ENCODE data around the gene SNAI3. TPM values are rescaled to one million over a fixed set of nuclear protein-coding genes. Genes with fewer than 3 reads are reported as not detected.

Gene SNAI3
- total and polyA plus RNA-seq, 5 donors: 0.39 to 2.8 (median 2.1) TPM

DNA sequence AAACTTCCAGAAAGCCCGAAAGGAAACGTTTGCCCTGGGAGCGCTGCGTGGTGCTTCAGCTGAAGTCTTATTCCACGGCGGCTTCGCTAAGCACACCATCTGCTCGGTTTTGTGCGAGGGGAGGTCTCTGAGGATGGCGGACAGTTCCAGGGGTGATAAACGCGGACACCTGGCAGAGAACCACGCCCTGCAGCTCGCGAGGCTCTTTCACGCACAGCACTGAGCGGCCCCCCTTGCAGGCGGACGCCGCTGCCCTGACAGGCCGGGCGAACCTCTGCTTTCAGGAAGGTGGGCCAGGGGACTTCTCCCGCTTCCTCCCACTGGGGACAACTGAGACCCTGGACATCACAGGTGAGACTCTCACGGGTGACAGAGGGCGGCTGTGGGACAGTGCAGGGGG, 27.1 kb downstream of the SNAI3 start:
- Histone ChIP-seq H3K4me1 (ENCODE audit: control insufficient read depth, insufficient read depth, low read length) (peaks cover 3% of the 10 kb centered on the region), H3K4me3 (ENCODE audit: low read length) (no peak overlapping the region), H3K27ac (ENCODE audit: low read length) (no peak overlapping the region), H3K27me3 (ENCODE audit: control insufficient read depth, insufficient read depth) (no peaks in the 10 kb centered on the region), H3K9me3 (ENCODE audit: control insufficient read depth, low read length) (no peaks in the 10 kb centered on the region)
- intact Hi-C loops (cut with DNase I): no loop called here
- ATAC-seq: no peak
- peak in 1 of 3 donors; percentile 30 for DNase-seq
- 93% methylated on average over 25 of the region's 25 CpGs for WGBS

DNA sequence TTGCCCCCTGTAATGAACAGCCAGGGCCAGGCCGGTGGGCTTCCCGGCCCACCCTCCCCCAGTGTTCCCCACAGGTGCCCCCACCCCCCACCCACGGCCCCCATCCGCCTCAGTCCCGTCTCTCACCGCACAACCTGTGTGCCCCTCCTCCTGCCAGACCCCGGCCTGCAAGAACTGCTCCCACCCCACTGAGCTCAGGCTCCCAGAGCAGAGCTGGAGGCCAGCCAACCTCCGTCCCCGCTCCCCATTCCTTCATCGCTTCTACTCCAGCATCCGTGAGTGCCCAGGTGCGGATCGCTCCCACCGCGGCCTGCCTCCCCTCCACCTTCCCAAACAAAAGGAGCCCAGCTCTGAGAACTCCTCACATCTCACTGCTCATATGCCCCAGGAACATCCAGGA, 27.6 kb downstream of the SNAI3 start:
- DNase-seq (peak in 1 of 3 donors; percentile 57), ATAC-seq (no peak)
- 88% methylated on average over 15 of the region's 15 CpGs for WGBS
- H3K4me1 ChIP-seq (ENCODE audit: control insufficient read depth, insufficient read depth, low read length): no peaks in the 10 kb centered on the region
- H3K4me3 ChIP-seq (ENCODE audit: low read length): no peak overlapping the region
- no peak overlapping the region for H3K27ac ChIP-seq (ENCODE audit: low read length)
- H3K27me3 ChIP-seq (ENCODE audit: control insufficient read depth, insufficient read depth): no peaks in the 10 kb centered on the region
- H3K9me3 ChIP-seq (ENCODE audit: control insufficient read depth, low read length): no peaks in the 10 kb centered on the region
- intact Hi-C loops (cut with DNase I): no loop called here

DNA sequence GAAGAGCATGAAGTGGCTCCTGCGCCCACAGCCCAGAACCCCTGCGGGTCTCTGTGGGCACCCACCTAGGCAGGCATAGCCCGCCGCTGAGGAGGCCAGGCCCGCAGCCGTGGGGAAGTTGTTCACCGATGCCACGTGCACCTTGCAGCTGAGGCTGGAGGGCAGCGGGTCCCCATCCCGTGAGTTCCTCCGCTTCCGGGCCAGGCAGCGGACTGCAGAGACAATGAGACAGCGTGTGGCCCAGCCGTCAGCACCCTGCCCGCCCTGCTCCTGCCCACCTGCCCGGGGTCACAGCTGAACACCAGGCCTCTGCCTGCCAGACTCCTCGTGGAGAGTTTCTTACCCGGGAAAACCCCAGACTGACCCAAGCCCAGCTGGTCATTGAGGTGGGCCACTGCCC, 28.9 kb downstream of the SNAI3 start:
- no peak for ATAC-seq
- Histone ChIP-seq H3K9me3 (ENCODE audit: control insufficient read depth, low read length) (no peaks in the 10 kb centered on the region), H3K27ac (ENCODE audit: low read length) (no peak overlapping the region), H3K4me1 (ENCODE audit: control insufficient read depth, insufficient read depth, low read length) (no peaks in the 10 kb centered on the region), H3K27me3 (ENCODE audit: control insufficient read depth, insufficient read depth) (no peaks in the 10 kb centered on the region), H3K4me3 (ENCODE audit: low read length) (no peak overlapping the region)
- intact Hi-C loops (cut with DNase I): no loop called here
- 92% methylated on average over 19 of the region's 19 CpGs for WGBS
- peak in 2 of 3 donors; percentile 51 to 53 for DNase-seq

GRCh38 chr16:88656291-88656980, 29.9 kb downstream of the SNAI3 start:
- ATAC-seq: no peak
- peak in 2 of 3 donors; percentile 31 to 64 for DNase-seq
- Histone ChIP-seq H3K9me3 (ENCODE audit: control insufficient read depth, low read length) (no peaks in the 10 kb centered on the region), H3K4me1 (ENCODE audit: control insufficient read depth, insufficient read depth, low read length) (peaks cover 2% of the 10 kb centered on the region), H3K27me3 (ENCODE audit: control insufficient read depth, insufficient read depth) (no peaks in the 10 kb centered on the region), H3K4me3 (ENCODE audit: low read length) (no peak overlapping the region), H3K27ac (ENCODE audit: low read length) (no peak overlapping the region)
- 90% methylated on average over 25 of the region's 25 CpGs for WGBS
- intact Hi-C loops (cut with DNase I): no loop called here

DNA sequence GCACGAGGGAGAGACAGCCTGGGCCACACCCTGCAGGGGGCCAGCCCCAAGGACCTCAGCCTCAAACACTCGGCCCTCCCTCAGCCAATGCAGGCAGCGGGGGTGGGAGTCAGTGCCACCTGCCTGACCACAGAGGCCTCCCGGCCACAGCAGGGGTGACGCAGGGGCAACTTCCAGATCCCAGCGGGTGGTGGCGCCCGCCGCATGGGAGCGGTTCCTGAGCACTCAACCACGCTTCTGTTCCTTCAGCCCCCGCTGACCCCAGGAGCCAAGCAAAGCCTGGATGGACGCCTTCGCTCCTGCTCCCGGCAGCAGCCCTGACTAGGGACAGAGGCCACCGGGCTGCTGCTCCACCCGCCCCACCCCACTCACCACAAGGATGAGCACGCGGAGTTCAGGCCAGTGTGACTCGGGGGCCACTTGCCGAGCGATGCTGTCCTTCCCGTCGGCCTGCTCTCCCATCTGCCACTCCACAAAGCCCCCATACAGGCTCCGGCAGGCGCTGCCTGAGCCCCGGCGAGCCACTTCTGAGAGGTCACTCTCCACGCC, 30.5 kb downstream of the SNAI3 start:
- Histone ChIP-seq H3K4me3 (ENCODE audit: low read length) (no peak overlapping the region), H3K9me3 (ENCODE audit: control insufficient read depth, low read length) (no peaks in the 10 kb centered on the region), H3K4me1 (ENCODE audit: control insufficient read depth, insufficient read depth, low read length) (peaks cover 5% of the 10 kb centered on the region), H3K27me3 (ENCODE audit: control insufficient read depth, insufficient read depth) (no peaks in the 10 kb centered on the region), H3K27ac (ENCODE audit: low read length) (no peak overlapping the region)
- ATAC-seq (no peak), DNase-seq (peak in 1 of 3 donors; percentile 50)
- 94% methylated on average over 29 of the region's 29 CpGs for WGBS
- intact Hi-C loops (cut with DNase I): no loop called here

DNA sequence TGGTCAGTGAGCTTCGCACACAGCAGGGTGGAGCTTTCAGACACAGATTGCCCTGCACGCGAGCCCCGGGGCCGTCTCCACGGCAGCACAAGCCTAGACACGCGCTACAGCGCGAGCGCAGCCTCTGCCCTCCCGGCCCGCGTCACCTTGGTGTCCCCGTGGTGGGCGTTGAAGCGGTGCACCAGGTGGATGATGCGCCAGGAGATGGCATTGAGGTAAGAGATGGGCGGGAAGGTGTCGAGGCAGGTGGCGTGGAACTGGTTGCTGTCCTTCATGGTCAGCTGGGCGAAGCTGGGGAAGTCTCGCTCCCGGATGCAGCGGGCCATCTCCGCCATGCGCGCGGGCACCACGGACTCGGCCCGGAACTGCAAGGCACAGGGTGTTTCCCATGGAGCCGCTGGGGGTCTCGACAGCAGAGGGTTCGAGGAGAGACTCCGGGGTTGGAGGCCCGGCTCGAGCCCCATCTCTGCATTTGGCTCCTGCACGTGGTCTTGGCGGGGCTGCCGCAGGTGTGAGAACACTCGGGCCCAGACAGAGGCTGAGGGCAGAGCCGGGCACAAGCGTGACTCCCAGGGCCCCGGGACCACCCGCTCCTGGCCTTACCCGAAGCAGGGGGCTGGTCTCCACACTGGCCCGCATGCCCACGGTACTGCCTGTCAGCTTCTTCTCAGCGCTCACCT, 31.1 kb downstream of the SNAI3 start:
- H3K27ac ChIP-seq (ENCODE audit: low read length): no peak overlapping the region
- intact Hi-C loops (cut with DNase I): no loop called here
- no peaks in the 10 kb centered on the region for H3K9me3 ChIP-seq (ENCODE audit: control insufficient read depth, low read length)
- ATAC-seq (no peak), DNase-seq (peak in 2 of 3 donors; percentile 49 to 60)
- H3K4me3 ChIP-seq (ENCODE audit: low read length): no peak overlapping the region
- 95% methylated on average over 50 of the region's 50 CpGs for WGBS
- peaks cover 5% of the 10 kb centered on the region for H3K4me1 ChIP-seq (ENCODE audit: control insufficient read depth, insufficient read depth, low read length)
- no peaks in the 10 kb centered on the region for H3K27me3 ChIP-seq (ENCODE audit: control insufficient read depth, insufficient read depth)

- intact Hi-C loops (cut with DNase I): no loop called here
- no peaks in the 10 kb centered on the region for H3K9me3 ChIP-seq (ENCODE audit: control insufficient read depth, low read length)
- WGBS: 89% methylated on average over 28 of the region's 28 CpGs
- DNase-seq (peak in 2 of 3 donors; percentile 44 to 46), ATAC-seq (no peak)
- no peak overlapping the region for H3K4me3 ChIP-seq (ENCODE audit: low read length)
- peaks cover 5% of the 10 kb centered on the region for H3K4me1 ChIP-seq (ENCODE audit: control insufficient read depth, insufficient read depth, low read length)
- H3K27me3 ChIP-seq (ENCODE audit: control insufficient read depth, insufficient read depth): no peaks in the 10 kb centered on the region
- no peak overlapping the region for H3K27ac ChIP-seq (ENCODE audit: low read length)
These were observed 31.8 kb downstream of the SNAI3 start for GRCh38 chr16:88654363-88655052.

DNA sequence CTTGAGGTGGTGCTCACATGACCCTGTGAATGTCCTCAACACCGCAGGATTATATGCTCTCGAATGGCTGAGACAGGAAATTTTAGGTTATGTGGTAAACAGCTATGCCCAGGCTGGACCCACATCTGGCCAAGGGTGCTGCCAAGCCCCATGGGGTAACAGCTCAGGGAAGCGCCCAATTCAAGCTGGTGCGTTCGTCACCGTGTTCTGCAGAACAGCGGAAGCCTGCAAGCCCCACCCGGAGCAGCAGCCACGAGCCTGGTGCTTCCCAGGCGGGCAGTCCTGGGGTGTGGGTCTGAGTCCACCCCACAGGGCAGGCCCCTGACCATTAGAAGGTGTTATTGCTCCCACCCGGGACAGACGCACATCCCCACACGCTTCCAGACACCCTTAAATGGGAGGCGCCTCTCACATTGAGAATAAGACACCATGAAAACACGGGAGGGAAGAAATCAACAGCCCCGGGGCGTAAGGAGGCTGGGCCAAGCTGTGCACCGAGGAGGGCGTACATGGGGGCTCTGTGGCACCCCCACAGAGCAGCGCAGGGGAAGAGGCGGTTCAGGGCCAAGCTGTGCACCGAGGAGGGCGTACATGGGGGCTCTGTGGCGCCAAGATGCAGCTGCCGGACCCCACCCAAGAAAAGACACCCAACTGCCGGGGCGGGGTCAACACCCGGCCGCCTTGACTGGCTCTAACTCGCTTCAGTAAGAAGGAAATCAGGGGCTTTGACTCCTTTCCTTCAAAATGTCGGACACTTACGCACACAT, 32.5 kb downstream of the SNAI3 start:
- DNase-seq (peak in 2 of 3 donors; percentile 37 to 42), ATAC-seq (no peak)
- H3K9me3 ChIP-seq (ENCODE audit: control insufficient read depth, low read length): no peaks in the 10 kb centered on the region
- no peak overlapping the region for H3K27ac ChIP-seq (ENCODE audit: low read length)
- intact Hi-C loops (cut with DNase I): no loop called here
- peaks cover 5% of the 10 kb centered on the region for H3K4me1 ChIP-seq (ENCODE audit: control insufficient read depth, insufficient read depth, low read length)
- H3K4me3 ChIP-seq (ENCODE audit: low read length): no peak overlapping the region
- 87% methylated on average over 32 of the region's 32 CpGs for WGBS
- no peaks in the 10 kb centered on the region for H3K27me3 ChIP-seq (ENCODE audit: control insufficient read depth, insufficient read depth)

GRCh38 chr16:88653101-88653500, 33.2 kb downstream of the SNAI3 start:
- H3K27me3 ChIP-seq (ENCODE audit: control insufficient read depth, insufficient read depth): no peaks in the 10 kb centered on the region
- peak in 2 of 3 donors; percentile 47 to 51 for DNase-seq

DNA sequence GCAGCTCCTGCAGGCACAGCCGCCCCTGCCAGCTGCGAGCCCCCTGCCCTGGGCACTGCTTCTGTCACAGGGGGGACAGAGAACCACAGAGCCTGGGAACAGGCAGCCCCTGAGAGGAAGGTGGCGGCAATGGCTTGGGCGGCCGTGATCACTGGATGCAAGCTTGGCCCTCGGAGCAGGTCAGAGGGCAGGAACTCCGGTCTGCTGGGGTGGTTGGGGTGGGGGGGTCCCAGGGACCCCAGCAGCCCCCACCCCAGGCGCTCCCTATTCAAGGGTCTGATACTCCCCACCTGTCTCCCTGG, 33.6 kb downstream of the SNAI3 start:
- DNase-seq (peak in 1 of 3 donors; percentile 44), ATAC-seq (no peak)
- WGBS: 95% methylated on average over 8 of the region's 8 CpGs
- Histone ChIP-seq H3K9me3 (ENCODE audit: control insufficient read depth, low read length) (no peaks in the 10 kb centered on the region), H3K27me3 (ENCODE audit: control insufficient read depth, insufficient read depth) (no peaks in the 10 kb centered on the region), H3K27ac (ENCODE audit: low read length) (no peak overlapping the region), H3K4me3 (ENCODE audit: low read length) (no peak overlapping the region), H3K4me1 (ENCODE audit: control insufficient read depth, insufficient read depth, low read length) (peaks cover 5% of the 10 kb centered on the region)
- intact Hi-C loops (cut with DNase I): no loop called here

More at GRCh38 chr16:88653101-88653500, 33.2 kb downstream of the SNAI3 start:
- 88% methylated on average over 13 of the region's 13 CpGs for WGBS
- intact Hi-C loops (cut with DNase I): no loop called here
- no peak overlapping the region for H3K4me3 ChIP-seq (ENCODE audit: low read length)
- peaks cover 5% of the 10 kb centered on the region for H3K4me1 ChIP-seq (ENCODE audit: control insufficient read depth, insufficient read depth, low read length)
- H3K9me3 ChIP-seq (ENCODE audit: control insufficient read depth, low read length): no peaks in the 10 kb centered on the region
- H3K27ac ChIP-seq (ENCODE audit: low read length): no peak overlapping the region
- no peak for ATAC-seq

All from right cardiac atrium (tissue), 5 donors.